DMS153 treated with DMSO at 0.1 percent for 48 hours (cell line): ENCODE results near the gene PSIP1.
"Not testable (repeated sequence)": the region's sequence is repeated elsewhere in the genome, so short reads cannot be mapped to it uniquely, and the experiment has no call there.

Experiments used
- DNase-seq: peaks from one replicate; lab custom pipeline; 2025; ENCODE audit not compliant: unreplicated experiment; lab: John Stamatoyannopoulos, UW

The PSIP1 gene

DNA sequence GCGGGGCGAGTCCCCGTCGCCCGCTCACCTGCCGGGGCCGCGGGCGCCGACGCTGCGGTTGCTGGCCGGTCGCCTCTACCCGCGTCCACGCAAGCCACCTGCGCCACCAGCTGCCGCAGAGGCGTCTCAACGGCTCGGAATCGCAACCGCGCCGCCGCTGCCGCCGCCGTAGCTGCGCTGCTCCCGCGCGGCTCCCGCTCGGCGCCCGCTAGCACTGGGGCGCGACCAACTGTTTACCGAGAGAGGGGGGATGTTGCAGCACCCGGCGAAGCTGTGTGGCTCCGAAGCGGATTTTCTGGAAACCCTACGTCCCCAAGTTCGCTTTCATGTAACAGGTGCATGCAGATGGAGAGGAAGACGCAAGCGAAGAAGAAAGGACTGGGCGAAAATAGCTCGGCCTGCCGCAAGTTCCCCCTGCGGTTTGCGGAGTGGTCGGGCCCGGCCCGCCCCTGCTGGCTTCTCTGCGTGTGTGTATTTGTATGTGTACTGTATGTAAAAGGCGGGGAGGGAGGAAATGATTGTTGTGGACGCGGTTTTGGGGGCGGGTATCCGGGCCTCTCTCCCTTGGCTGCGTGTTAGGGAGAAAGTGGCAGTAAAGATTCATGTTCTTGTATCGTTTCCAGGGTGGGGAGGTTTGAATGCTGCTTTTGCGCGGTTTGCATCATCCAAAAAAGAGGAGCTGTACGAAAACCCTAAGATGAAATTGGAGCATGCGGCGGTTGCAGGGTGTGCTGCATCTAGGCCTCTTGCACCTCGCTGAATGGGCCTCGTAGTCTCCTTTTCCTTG is at the start of gene PSIP1:
PSIP1 (minus strand) TSS at position 182 of the 787 bp plus-strand sequence. CDS start 782 bp downstream, outside the sequence.
- DNase-seq: peak; percentile 73

DNA sequence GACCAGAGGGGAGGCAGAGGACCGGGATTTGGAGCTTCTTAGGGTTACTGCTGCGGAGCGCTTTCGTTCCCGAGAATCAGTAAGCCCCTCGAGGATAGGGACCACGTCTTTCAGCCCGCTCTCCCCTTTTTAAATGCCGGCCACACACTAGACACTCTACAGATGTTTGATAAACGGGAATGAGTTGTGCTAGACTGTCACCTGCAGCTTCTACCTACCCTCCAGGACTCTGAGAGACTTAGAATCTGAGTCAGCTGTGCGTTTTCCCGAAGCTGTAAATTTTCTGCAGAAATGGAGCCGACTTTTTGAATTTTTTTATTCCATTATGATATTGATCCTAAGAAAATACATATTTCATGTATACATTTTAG is 42.7 kb upstream of the PSIP1 start:
- no peak for DNase-seq

DNA sequence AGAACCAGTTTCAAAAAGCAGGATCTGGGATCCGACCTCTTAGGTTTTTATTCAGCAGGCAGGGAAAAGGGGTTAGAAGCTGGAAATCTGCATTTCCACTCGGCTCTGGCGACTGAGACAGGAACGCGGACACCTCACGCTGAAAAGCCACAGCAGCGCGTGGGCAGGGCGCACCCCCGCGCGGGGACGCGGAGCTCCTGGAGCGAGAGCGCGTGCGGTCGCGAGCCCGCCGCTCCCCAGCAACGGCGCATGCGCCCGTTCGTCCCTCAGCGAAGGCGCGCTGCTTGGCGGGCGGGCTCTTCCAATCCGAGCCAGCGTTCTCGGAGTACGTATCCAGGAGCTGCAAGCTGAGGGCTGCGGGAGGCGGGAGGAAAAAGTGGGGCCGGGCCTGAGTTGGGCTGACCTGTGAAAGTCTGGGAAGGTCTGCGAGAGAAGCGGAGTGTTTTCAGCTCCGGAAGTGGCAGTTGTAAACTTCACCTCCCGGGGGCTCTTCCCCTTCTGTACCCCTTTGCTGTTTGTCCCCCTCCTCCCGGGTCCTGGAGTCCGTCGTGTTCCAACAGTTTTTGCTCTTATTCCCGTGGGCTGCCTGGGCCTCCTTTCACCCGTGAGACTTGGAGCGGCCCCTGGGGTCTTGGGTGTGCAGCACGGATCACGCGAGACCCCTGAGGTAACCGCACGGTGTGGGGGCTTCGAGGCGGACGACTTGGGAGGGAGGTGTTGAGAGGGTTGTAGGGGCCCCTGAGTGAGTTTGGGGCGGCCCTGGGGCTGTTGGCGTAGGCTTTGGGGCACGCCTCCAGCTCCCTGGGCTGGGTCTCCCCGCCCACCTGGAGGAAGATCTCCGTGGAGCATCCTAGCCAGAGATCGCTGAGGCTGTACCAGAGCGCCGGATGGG is 42.1 kb upstream of the PSIP1 start, which contains the start of gene CCDC171:
CCDC171 (plus strand) TSS at position 408 of the 892 bp plus-strand sequence. CDS start 11,046 bp downstream, outside the sequence.
- DNase-seq: peak; percentile 85

DNA sequence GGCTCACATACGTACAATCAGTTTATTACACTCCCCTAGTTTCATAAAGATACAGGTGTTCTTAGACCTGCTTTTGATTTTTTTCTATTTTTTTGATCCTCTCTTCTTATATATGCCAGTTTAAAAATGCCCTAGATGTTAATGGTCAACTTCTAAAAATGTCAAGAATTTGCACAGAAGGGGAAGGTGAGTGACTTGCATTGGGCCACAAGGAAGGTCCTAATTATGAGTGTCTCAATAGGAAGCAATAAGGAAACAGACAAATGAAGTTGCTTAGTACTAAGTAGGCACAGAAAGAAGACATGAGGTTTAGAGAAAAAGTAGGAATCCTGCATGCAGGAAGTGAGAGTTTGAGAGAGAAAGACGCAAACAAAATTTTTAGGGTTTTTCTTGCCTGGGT is 38.8 kb upstream of the PSIP1 start:
- DNase-seq: no peak

DNA sequence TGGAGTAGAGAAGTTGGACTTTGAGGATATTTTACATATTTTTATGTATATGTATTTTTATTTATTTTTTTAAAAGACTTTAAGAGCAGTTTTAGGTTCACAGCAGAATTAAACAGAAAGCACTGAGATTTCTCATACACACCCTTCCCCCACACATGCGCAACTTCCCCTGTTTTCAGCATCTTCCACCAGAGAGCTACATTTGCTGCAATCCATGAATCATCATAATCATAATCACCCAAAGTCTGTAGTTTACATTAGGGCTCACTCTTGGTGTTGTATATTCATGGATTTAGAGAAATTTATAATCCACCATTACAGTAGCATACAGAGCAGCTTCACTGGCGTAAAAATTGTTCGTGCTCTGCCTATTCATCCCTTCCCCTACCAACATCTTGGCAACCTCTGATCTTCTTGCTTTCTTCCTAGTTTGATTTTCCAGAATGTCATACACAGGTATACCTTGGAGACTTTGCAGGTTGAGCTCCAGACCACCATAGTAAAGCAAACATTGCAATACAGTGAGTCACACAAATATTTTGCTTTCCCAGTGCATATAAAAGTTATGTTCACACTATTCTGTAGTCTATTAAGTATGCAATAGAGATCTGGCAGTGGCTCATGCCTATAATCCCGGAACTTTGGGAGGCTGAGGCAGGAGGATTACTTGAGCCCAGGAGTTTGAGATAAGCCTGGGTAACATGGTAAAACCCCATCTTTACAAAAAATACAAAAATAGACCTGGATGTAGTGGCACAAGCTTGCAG is 32.5 kb upstream of the PSIP1 start:
- DNase-seq: no peak

DNA sequence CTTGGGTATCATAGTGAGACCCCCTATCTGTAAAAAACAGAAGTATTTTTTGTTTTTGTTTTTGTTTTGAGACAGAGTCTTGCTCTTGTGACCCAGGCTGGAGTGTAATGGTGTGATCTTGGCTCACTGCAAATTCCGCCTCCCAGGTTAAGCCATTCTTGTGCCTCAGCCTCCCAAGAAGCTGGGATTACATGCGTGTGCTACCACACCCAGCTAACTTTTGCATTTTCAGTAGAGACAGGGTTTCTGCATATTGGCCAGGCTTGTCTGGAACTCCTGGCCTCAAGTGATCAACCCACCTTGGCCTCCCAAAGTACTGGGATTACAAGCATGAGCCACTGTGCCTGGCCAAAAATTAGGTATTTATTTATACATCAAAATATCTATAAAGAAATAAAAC is 31.9 kb upstream of the PSIP1 start:
- DNase-seq: no peak

DNA sequence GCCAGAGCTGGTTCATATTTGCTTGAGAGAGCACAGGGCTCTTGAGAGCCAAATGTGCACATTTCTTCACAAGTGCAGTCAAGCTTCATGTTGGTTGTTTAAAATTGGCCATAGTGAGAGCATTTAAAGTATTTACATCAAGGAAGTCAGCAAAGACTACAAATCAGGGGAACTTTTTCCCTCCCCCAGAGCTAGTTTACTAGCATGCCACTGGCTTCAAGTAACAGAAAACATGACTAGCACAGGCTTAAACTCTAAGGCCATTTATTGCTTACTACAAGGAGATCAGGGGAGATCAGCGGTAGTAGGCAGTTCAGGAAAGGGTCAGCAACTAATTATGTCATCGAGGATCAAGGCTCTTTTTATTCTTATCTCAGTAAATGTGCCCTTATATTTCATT is 31.1 kb upstream of the PSIP1 start:
- DNase-seq: no peak

DNA sequence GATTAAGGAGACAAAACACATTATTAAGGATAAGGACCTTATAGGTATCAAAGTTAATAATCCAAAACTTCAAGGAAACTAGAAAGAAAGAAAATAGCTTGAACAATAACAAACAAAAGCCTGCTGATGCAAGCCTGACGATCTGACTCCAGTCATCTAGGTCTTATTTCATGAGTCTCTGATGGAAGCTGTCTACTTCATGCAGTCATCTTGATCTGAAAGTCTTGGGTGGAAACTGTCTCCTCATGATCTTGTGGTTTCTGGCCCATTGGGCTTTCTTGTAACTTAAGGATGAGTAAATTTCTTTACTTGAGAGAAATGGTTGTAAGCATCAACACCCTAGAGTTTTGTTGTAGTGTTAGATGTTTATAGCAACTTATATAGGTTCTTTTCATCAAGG is 20.6 kb upstream of the PSIP1 start:
- no peak for DNase-seq

DNA sequence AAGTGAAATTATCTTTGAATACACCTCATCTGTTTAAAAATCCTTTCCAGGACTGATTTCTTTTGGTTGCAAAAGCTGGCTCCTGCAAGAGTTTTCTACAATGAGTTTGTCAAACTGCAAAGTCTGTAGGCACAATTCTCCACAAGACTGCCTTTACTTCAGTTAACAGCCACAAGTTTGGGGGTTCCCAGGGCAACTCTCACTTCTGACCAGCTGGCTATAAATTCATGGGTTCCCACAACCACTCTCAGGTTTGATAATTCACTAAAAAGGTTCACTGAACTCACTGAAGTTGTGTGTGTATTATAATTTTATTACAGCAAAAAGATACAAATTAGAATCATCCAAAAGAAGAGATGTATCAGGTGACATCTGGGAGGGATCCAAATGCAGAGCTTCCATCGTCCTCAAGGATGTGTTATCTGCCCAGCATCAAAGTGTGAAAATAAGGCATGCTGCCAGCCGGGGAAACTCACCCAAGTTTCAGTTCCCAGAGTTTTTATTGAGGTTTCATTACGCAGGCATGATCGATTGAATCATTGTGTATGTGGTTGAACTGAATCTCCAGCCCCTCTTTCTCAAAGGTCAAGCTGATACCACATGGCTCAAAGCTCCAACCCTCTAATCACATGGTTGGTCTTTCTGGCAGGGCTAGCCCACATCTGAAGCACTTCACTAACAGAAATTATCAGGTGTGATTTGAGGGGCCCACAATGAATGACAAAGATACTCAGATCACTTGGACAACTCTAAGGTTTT is 19.0 kb upstream of the PSIP1 start:
- no peak for DNase-seq

DNA sequence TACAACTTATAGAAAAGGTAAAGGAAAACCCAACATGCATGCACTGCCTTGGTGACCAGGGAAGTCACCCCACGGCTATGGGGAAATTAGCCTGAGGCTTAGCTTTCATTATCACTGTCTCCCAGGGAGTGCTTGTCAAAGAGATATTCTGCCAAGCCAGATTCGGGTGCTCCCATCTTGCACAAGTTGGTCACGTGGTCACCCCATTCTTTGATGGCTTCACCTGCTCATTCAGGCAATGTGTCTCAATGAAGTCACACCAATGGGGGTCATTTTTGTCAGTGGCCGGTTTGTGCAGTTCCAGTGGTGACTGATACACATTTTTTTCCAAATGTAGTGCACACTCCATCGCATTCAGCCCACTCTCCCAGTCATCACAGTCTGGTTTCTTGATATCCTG is 16.3 kb upstream of the PSIP1 start:
- DNase-seq: not testable (repeated sequence)

DNA sequence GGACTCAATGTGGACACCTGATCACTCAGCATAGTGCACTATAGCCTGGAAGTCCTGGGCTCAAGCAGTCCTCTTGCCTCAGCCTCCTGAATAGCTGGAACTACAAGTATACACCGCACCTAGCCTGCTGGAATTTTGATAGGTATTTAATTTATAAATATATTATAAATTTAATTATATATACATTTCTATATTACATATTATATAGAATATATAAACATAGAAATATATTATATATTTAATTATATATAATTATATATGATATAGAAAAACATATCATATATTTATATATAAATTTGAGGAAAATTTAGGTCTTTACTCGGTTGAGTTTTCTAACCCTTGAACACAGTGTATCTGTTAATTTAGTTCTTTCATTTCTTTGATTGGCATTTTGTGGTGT is 15.2 kb upstream of the PSIP1 start:
- no peak for DNase-seq

DNA sequence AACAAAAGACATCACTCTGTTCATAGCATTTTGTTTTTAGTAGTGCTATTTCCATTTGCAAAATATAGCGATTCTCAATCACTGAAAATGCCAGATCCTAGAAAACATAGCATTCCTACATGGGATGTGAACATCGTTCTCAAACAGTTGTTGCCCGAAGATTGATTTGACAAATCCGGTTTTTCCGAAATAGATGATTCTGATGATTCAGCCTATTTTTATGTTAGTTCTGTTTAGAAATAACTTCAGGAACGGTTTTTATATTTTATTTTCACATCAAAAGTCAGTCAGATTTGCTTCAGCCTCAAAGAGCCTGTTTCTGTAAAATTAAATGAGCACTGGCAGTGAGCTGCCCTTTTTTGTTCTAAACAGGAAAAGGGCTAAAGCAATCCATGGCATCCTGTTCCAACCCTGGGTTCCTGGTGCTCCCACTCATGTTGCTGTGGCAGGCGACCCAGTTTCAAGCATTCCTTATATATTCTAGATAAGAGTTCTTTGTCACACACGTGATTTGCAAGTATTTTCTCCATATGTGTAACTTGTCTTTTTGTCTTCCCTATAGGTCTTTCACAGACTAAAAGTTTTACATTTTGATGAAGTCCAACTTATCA is 14.2 kb upstream of the PSIP1 start:
- DNase-seq: no peak

DNA sequence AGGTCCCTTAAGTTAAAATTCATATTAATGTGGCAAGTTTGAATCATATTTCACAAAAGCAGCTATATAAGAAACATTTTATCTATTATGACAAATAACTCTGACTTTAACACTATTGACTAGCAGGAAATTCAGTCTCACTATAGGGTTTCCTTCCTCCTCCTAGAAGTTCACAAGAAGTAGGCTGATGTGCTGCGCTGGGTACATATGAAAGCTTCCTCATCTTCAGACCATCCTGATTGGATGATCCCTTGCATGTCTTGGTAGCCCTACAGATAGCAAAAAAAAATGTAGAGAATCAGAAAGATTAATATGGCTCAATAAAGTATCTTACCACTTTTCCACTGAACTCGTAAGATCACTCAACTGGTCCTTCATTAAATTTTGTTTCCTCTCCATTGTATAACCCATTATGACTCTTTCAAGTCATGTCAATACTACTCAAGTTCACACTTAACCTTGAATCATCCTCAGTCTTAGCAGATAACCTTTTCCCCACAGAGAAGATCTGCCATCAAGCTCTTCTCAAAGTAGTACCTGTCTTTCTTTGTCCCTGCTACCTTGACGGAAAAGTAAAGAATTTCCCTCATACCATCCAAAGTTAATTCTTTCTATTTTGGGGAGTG is 11.5 kb upstream of the PSIP1 start:
- DNase-seq: no peak

DNA sequence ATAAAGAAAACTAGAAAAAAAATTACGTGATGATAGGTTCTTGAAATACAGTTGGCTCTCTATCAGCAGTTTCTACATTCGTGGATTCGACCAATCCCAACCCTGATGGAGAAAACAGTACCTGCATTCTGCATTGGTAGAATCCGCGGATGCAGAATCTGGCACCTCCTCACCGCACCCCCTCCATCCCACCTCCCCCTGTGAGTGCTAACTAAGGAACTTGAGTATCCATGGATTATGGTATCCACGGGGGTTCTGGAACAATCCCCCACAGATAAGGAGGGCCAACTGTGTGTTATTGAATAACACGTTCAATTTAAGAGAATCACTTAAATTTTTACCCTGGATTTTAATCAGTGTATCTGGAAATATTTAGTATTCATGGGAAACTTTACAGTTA is 10.5 kb upstream of the PSIP1 start:
- no peak for DNase-seq

DNA sequence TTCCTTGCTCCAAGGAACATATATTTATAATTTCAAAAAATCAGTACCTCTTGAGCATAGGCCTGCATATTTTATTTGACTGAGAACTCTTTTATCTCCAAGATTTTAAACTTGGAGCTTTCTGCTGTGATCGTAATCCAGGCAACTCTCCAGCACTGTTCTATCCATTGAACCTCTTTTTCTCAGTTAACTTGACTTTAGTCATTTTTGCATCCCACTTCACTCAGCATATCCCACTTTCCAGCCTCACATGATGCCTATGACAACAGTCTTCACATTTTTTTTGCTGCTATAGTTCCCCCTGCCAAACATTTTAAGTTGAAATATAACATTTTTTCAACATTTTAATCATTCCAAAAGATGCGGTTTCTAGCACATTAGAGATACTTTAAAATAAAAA is 9.1 kb upstream of the PSIP1 start:
- DNase-seq: no peak

DNA sequence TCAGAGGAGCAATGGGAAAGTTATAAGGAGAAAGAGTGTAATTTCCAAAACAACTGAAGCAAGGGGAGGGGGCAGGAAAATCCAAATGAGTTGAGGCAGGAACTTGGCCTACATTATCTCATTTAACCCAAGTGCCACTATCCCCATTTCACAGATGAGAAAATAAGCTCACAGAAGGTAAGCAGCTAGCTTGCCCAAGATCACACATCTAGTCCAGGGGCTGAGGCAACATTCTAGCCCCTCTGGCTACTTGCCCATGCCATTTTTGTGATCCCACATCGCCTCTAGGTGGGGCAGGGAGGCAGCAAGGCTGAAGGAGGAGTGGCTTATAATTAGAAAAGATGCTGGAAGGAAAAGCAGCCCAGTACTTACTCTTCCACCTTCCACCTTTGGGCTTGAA is 2.6 kb upstream of the PSIP1 start:
- DNase-seq: no peak

DNA sequence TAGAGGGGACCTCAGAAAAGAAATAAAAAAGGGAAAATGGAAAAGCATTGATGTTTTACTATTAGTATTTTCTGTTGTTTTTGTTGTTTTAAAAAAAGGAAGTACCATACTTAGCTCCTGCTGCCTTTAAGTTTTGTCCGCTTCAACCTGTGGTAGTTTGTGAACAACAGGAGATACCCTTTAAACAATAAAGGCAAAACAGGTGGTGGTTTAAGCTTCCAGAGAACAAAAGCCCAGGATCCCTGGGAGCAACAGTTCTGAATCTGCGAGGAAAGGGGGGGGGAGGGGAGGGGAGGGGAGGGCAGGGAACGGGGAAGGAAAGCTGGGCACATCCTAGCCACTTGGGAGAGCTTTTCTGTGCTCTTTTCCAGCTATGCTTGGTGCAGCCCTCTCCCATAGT is 2.1 kb upstream of the PSIP1 start:
- DNase-seq: no peak

DNA sequence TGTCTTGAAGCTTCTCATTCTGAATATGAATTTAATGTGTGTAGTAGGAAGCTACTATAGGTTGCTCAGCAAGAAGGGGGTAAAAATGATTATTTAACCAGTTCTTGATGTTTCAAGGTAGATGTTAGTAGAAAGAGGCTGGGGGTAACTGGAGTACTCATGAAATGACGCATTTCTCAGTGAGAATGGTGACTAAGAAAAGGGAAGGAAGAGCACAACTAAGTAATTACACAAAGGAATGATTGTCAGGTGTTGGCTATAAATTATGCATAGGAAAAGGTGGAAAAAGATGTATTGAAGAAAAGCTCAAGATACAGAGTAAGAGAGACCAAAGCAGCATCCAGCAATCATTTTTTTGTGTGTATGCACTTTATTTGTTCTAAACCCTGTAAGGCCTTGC is 1.4 kb upstream of the PSIP1 start:
- peak; percentile 34 for DNase-seq

DNA sequence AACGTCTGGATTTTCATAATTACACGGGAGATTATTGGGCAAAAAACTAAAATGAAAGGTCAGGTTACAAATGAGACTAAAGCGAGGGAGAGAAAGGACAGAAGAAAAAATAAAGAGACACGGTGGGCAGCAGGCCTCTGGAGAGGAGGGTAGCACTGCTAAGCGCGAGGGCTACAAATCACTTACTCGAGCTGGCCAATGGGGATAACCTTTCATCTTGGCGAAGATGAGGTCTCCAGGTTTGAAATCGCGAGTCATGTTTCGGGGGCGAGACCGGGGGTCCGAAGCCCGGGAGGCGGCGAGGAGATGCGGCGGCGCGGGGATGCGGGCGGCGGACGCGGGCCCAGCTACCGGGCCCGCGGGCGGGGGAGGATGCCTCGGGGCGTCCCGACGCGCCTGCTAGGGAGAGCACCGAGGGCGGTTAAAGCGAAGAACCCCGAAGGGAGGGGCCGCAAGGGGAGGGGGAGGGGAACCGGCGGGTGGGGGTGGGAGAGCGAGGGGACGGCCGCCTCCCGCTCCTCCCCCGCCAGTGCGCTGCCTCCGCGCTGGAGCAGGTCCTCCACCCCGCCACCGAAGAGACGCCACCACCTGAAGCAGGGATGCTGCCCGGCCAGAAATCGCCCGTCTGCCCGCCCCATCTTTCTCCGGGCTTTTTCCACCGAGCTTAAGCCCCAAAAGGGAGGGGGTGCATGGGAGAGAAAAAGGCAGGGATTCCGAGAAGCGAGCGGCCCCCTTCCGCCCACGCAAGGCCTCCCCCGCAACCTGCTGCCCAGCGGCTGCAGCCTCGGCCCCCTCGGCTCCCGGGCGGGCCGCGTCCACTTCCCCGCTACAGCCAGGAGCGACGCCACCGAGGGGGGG is 610 bp downstream of the PSIP1 start:
- no peak for DNase-seq
